GM19099 (cell line): ENCODE measurements around the gene RPL37.

Experiments
- POLR2A ChIP-seq: IDR thresholded peaks from 3 replicates; pipeline ENCODE4 v1.6.1; 2011; ENCODE audit warnings: low read depth; ENCODE audit not compliant: insufficient read length; ENCODE audit errors: extremely low read depth

Gene RPL37

GRCh38 chr5:40834849-40835787 lies at the start of gene RPL37:
Gene RPL37 (minus strand): TSS chr5:40835222. CDS start chr5:40835185, 37 bp downstream.
- peak; percentile 99 for TF ChIP-seq POLR2A

DNA sequence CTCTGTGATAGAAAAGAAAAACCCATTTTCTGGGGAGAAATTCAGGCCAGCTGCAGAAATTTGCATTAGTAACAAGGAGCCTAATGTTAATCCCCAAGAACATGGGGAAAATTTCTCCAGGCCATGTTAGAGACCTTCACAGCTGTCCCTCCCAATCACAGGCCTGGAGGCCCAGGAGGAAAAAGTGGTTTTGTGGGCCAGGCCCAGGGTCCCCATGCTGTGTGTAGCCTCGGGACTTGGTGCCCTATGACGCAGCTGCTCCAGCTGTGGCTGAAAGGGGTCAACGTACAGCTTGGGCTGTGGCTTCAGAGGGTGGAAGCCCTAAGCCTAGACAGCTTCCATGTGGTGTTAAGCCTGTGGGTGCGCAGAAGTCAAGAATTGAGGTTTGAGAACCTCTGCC lies 47.3 kb upstream of the RPL37 start:
- TF ChIP-seq POLR2A: no peak

DNA sequence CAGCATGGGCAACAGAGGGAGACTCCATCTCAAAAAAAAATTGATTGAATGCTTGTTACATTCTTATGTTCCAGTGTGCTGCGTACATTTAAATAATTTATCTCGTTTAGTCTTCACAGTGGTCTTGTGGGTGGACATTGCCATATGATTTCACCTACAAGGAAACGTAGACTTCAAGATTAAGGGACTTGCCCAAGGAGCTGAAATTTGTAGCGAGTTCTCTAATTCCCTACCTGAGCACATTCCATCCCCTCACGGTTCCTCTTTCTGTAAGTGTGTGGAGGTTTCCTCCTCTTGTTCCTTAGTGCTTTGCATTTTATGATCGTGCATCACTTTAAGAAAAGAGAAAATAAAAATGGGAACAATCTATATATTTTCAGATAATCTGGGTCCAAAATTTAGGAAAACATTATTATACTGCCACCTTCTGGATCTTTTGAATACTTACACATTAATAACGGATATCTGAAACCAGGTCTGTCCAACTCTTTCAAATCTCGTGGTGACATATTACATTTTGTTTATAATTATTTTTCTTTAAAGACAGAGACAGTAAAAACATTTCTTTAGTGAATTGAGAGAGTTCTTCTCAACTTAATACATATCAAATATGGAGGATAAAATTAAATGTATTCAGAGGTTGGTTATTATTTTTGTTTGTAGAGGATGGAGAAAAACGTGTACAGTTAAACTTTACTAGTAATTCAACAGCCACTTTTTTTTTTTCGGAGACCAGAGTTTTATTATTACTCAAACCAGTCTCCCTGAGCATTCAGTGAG lies 44.3 kb upstream of the RPL37 start:
- no peak for TF ChIP-seq POLR2A

- TF ChIP-seq POLR2A: no peak
Observed at GRCh38 chr5:40877371-40877988, 42.5 kb upstream of the RPL37 start.

DNA sequence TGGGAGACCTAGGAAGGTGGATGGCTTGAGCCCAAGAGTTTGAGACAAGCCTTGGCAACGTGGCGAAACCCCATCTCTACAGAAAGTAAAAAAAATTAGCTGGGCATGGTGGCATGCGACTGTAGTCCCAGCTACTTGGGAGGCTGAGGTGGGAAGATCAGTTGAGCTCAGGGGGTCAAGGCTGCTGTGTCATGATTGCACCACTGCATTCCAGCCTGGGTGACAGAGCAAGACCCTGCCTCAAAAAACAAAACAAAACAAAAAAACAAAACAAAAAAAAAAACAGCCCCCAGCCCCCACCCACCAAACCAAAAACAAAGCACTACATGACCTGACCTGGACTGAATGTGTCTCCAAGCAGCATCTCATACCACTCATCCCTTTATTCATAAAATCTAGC lies 40.9 kb upstream of the RPL37 start:
- TF ChIP-seq POLR2A: no peak

DNA sequence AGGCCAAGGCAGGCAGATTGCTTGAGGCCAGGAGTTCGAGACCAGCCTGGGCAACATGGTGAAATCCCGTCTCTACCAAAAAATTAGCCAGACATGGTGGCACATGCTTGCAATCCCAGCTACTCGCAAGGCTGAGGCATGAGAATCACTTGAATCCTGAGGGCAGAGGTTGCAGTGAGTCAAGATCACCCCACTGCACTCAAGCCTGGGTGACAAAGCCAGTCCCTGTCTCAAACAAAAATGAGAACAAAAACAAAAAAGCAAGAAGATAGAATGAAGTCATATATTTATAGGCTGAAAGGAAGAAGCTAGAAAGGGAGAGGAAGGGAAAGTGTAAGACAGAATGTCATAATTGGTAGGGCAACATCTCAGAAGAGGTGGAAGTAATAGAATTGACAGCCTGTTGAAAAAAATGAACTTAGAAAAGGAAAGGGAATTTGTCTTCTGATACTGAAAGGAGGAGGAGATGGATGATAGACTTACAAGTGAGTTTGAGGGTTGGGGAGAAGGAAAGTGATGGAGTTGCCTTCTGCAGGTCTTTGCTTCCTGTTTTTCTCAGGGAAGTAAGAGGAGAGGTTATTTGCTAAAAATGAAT lies 38.4 kb upstream of the RPL37 start:
- no peak for TF ChIP-seq POLR2A

DNA sequence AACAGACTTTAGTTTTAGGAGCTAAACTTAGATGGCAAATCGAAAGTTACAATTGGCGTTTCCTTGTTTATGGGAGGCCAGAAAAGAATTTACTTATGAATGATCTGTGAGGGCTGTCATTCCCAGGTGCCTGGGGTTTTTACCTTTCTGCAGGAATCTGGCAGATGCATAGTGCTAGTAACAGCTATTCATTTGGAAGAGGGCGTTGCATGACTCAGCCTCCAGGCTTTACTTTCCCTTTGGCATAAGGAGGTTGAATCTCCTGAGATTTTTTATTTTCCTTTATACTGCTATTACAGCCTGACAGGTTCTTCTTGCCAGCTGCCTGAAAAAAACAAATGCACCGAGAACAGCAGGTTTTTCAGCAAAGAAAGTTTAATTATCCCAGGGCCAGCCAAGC lies 36.2 kb upstream of the RPL37 start:
- no peak for TF ChIP-seq POLR2A

GRCh38 chr5:40869384-40869783 lies 34.4 kb upstream of the RPL37 start:
- no peak for TF ChIP-seq POLR2A

DNA sequence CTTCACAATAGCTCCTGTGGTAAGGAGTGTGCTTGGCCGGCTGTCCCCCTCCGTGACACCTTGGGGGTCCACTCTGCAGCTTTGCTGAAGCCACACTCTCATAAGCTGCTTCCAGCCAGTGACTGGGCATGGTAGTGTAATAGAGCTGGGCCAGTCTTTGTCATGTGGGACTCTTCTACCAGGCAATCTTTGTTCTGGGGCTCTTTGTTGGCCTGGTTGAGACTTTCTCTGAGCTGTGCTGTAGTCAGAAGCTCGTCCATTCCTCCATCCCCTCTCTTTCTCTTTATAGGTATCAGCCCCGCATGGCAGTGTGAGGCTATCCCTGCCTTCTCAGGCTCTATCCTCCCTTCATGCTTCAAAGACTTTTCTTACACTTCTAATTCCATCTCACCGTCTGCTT lies 31.8 kb upstream of the RPL37 start:
- no peak for TF ChIP-seq POLR2A

DNA sequence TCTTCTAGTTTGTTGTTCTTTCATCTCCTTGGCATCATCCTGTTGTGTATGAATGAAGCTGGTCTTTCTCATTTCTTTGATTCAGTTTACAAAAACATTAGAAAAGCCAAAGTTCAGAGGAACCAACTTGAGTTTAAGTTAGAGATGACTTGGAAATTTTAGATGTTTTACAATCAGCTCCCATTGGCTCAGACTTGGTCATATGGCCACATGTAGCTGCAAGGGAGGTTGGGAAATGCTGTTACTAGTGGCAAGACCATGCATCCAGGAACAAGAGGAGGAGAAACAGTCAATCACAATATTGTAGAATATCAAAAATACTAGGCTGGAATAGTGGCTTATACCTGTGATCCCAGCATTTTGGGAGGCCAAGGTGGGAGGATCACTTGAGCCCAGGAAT lies 25.7 kb upstream of the RPL37 start:
- no peak for TF ChIP-seq POLR2A

DNA sequence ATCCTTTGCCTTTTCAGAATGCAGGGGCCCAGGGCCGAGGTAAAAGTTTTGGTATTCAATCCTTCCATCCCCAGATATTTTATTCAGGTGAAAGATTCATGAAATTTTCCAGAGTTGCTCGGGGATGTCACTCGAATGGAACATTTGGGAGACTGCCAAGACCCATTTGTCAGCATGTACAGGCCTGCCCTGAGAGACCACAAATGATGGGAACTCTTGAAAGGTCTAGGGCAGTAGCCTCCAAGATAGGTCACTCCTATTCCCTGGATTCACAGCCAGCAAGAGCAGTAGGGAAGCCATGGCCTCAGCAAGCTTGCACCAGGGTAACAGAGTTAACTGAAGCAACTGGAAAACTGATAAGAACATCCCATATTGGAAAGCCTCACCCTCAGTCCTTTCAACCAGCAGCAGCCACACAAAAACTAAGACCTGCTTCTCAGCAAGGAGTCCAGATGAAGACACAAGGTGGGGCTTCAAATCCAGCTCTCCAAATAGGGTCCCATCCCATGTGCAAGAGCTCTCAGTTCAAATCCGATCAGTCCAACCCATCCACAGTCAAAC lies 18.7 kb upstream of the RPL37 start:
- no peak for TF ChIP-seq POLR2A

DNA sequence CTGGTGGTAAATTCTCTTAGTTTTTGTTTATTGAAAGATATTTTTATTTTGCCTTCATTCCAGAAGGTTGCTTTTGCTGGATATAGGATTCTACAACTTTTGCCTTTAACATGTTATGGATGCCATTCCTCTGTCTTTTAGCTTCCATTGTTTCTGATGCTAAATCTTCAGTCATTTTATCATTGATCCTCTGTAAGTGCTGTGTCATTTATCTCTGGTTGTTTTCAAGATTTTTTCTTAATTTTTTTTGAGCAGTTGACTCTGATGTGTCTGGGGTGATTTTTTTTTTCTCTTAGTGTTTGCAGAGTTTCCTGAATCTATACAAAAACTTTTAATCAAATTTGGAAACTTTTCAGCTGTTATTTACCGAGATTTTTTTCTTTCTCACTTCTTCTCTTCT lies 12.5 kb upstream of the RPL37 start:
- TF ChIP-seq POLR2A: no peak

- no peak for TF ChIP-seq POLR2A
Observed at GRCh38 chr5:40846371-40846770, 11.3 kb upstream of the RPL37 start.

GRCh38 chr5:40844565-40844964 lies 9.5 kb upstream of the RPL37 start:
- no peak for TF ChIP-seq POLR2A

GRCh38 chr5:40842351-40842750 lies 7.3 kb upstream of the RPL37 start:
- TF ChIP-seq POLR2A: no peak
